ENCODE results near the gene CD320. TPM values are rescaled to one million over a fixed set of nuclear protein-coding genes. Genes with fewer than 3 reads are reported as not detected.

The CD320 gene
- total and polyA plus RNA-seq, 10 of the 15 experiments (the other 5 are each of a cell fraction or from before 2014, with no cell fraction given): 1.1 to 134 (median 46.5) TPM

- Histone ChIP-seq H3K36me3 (ENCODE audit: control insufficient read depth in 2 of 2, insufficient read depth in 2 of 2, low read length in 1 of 2) (no peaks in the 10 kb centered on the region), H3K4me2 (ENCODE audit: control insufficient read depth, insufficient read depth) (no peak overlapping the region), H3K9ac (ENCODE audit: control insufficient read depth, insufficient read depth, low read length) (no peak overlapping the region), H3K79me2 (ENCODE audit: control insufficient read depth, insufficient read depth, low read length) (no peaks in the 10 kb centered on the region), H3K9me3 (replicated peaks; ENCODE audit: control insufficient read depth, insufficient read depth, low read length) (no peaks in the 10 kb centered on the region), H2AFZ (ENCODE audit: control insufficient read depth, low read depth, low read length) (no peak overlapping the region), H4K20me1 (ENCODE audit: control insufficient read depth, insufficient read depth) (no peaks in the 10 kb centered on the region), H3K4me1 (ENCODE audit: control insufficient read depth, insufficient read depth, low read length) (peaks cover 5% of the 10 kb centered on the region), H3K27me3 (replicated peaks in 1 of 2; ENCODE audit: control insufficient read depth in 2 of 2, insufficient read depth in 2 of 2, low read length in 1 of 2) (peaks cover 2% of the 10 kb centered on the region in 2 experiments; a peak in 3 of 4 replicates), H3K4me3 (no peak overlapping the region), H3K27ac (ENCODE audit: control insufficient read depth, insufficient read depth) (no peak overlapping the region)
- TF ChIP-seq ZBTB33 (IDR thresholded peaks at IDR 0.05) (no peak), CTCF (IDR thresholded peaks at IDR 0.05 in 2 of 3, conservative IDR thresholded peaks at IDR 0.05 in 1 of 3; ENCODE audit: control insufficient read depth in 2 of 3, extremely low read depth in 1 of 3, insufficient read depth in 1 of 3, low read depth in 3 of 3, low read length in 3 of 3) (0 out of 6 replicates have a peak, but pooled peaks of 2 of the 3 experiments have one; percentile 4 to 12), RELA (IDR thresholded peaks at IDR 0.05; ENCODE audit: borderline replicate concordance, partially characterized antibody) (no peak)
- in situ Hi-C loops (cut with MboI): no loop called here
- ChIA-PET SMC1A (ENCODE audit: uncharacterized antibody, unreplicated experiment) (interaction anchor here (0.5 kb wide), 1 partner anchor 21 kb away, joined by 3 read pairs; no protein-coding TSS in a partner anchor), POLR2A (no interaction called here), RAD21 (ENCODE audit: unreplicated experiment) (interaction anchor here (0.6 to 0.8 kb wide), 2 partner anchors 14 to 163 kb away, joined by 3 to 4 read pairs; no protein-coding TSS in a partner anchor), CTCF (interaction anchor here (0.6 kb wide), 1 partner anchor 76 kb away, joined by 3 read pairs; no protein-coding TSS in a partner anchor)
- FAIRE-seq: no peak
- no peak for DNase-seq (ENCODE audit: low read depth, low spot score)
- ATAC-seq: no peak
- BruUV-seq (replicated peaks): no TSS peak
- intact Hi-C loops (cut with micrococcal nuclease; ENCODE audit: unreplicated experiment): no loop called here
- WGBS (ENCODE audit: insufficient coverage, insufficient replicate concordance, low lambda C conversion rate, missing lambda C conversion rate): 10% methylated on average over 15 of the region's 15 CpGs
Observed at GRCh38 chr19:8340341-8341096, 32.4 kb upstream of the CD320 start.
